Mucosa of rectum (tissue), 2 donors: ENCODE measurements around the gene MYO5A.
"Not testable (repeated sequence)": the region's sequence is repeated elsewhere in the genome, so short reads cannot be mapped to it uniquely, and the experiment has no call there.

Experiments used
- H3K27ac ChIP-seq, 2 donors: one replicate each; pipeline ENCODE4 v1.7.0; 2013; ENCODE audit warnings: inconsistent platforms in 2 of 2, low read depth in 2 of 2, low read length in 2 of 2
- H3K27me3 ChIP-seq, 2 donors: one replicate each; pipeline ENCODE4 v1.7.0; 2013; ENCODE audit warnings: low read length in 2 of 2; ENCODE audit not compliant: control insufficient read depth in 2 of 2, insufficient read depth in 2 of 2
- H3K36me3 ChIP-seq, 2 donors: one replicate each; pipeline ENCODE4 v1.7.0; 2013; ENCODE audit warnings: low read length in 2 of 2; ENCODE audit not compliant: control insufficient read depth in 2 of 2, insufficient read depth in 2 of 2
- H3K4me1 ChIP-seq, 2 donors: one replicate each; pipeline ENCODE4 v1.7.0; 2013; ENCODE audit warnings: low read length in 2 of 2, mild to moderate bottlenecking in 1 of 2; ENCODE audit not compliant: control insufficient read depth in 2 of 2, insufficient read depth in 2 of 2
- H3K4me3 ChIP-seq, 2 donors: one replicate each; pipeline ENCODE4 v1.7.0; 2013; ENCODE audit warnings: low read length in 2 of 2
- H3K9ac ChIP-seq, 2 donors: one replicate each; pipeline ENCODE4 v1.7.0; 2013; ENCODE audit warnings: low read length in 2 of 2, low read depth in 1 of 2, mild to moderate bottlenecking in 1 of 2
- H3K9me3 ChIP-seq, 2 donors: one replicate each; pipeline ENCODE4 v1.7.0; 2013; ENCODE audit warnings: low read length in 2 of 2; ENCODE audit not compliant: control insufficient read depth in 2 of 2
- donor health status: healthy.
- donor health status: Normal muscosa, but diverticular disease.

The MYO5A gene

DNA sequence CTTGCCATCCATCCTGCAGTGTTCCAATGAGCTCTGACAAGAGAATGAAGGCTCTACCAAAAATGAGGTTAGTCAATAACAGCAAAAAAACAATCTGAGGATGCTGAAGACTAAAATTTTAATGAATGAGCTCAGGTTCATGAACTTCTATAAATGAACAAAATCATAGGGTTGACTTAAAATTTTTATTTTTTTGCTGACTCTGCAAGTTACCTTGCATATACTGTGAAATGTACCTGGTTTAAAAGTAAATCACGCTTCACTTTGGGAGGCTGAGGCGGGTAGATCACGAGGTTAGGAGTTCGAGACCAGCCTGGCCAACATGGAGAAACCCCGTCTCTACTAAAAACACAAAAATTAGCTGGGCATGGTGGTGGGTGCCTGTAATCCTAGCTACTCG lies 85.5 kb downstream of the MYO5A start:
- not testable (repeated sequence) for H3K36me3 ChIP-seq, H3K9ac ChIP-seq, H3K27ac ChIP-seq, H3K4me3 ChIP-seq, H3K9me3 ChIP-seq, H3K27me3 ChIP-seq, H3K4me1 ChIP-seq

- Histone ChIP-seq H3K27me3 (no peaks in the 10 kb centered on the region), H3K4me3 (no peak overlapping the region), H3K36me3 (no peaks in the 10 kb centered on the region), H3K4me1 (no peaks in the 10 kb centered on the region), H3K9me3 (no peaks in the 10 kb centered on the region), H3K27ac (no peak overlapping the region), H3K9ac (no peak overlapping the region)
Observed at GRCh38 chr15:52441841-52442240, 86.8 kb downstream of the MYO5A start.

DNA sequence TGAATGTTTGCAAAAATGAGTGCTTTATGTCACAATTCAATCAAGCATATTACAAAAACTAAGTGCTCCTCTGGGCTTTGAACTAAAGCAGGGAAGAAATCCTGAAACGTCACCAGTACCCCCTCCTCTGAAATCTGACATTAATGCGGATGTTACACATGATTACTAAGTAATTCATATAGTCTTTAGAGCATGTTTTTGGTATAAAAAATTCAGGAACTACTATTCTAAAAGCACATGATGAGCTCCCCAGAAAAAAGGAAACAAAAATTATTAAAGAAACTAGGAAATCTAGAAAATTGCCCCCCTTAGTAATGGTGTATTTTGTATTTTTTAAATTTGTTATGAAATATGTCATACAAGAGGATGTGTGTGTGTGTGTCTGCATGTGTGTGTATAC lies 87.7 kb downstream of the MYO5A start:
- Histone ChIP-seq H3K27ac (no peak overlapping the region), H3K36me3 (no peaks in the 10 kb centered on the region)

DNA sequence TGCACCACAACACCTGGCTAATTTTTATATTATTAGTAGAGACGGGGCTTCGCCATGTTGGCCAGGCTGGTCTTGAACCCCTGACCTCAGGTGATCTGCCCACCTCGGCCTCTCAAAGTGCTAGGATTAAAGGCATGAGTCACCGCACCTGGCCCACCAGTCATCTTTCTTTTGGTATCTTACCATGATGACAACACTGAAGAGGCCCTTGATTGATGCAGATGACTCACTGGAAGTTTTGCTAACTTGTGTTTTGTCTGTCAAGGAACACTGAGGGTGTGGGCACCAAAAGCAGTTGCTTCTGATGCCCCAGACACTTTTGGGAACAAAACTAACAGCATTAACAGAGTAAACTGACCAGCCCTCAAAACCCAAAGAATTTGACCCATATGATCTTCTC lies 88.3 kb downstream of the MYO5A start:
- Histone ChIP-seq H3K4me1 (no peaks in the 10 kb centered on the region), H3K4me3 (no peak overlapping the region), H3K27me3 (no peaks in the 10 kb centered on the region), H3K9me3 (no peaks in the 10 kb centered on the region), H3K9ac (no peak overlapping the region), H3K27ac (no peak overlapping the region), H3K36me3 (no peaks in the 10 kb centered on the region)

More for the DNA sequence above, 87.7 kb downstream of the MYO5A start:
- Histone ChIP-seq H3K9ac (no peak overlapping the region), H3K9me3 (no peaks in the 10 kb centered on the region), H3K4me3 (no peak overlapping the region), H3K27me3 (no peaks in the 10 kb centered on the region), H3K4me1 (no peaks in the 10 kb centered on the region)

GRCh38 chr15:52439470-52439869 lies 89.2 kb downstream of the MYO5A start:
- Histone ChIP-seq H3K27me3 (no peaks in the 10 kb centered on the region), H3K27ac (no peak overlapping the region), H3K9me3 (no peaks in the 10 kb centered on the region), H3K4me3 (no peak overlapping the region), H3K36me3 (no peaks in the 10 kb centered on the region), H3K4me1 (no peaks in the 10 kb centered on the region), H3K9ac (no peak overlapping the region)

- H3K27me3 ChIP-seq, H3K4me1 ChIP-seq, H3K9ac ChIP-seq, H3K4me3 ChIP-seq, H3K27ac ChIP-seq, H3K9me3 ChIP-seq, H3K36me3 ChIP-seq: not testable (repeated sequence)
Observed at GRCh38 chr15:52439042-52439441, 89.6 kb downstream of the MYO5A start.

DNA sequence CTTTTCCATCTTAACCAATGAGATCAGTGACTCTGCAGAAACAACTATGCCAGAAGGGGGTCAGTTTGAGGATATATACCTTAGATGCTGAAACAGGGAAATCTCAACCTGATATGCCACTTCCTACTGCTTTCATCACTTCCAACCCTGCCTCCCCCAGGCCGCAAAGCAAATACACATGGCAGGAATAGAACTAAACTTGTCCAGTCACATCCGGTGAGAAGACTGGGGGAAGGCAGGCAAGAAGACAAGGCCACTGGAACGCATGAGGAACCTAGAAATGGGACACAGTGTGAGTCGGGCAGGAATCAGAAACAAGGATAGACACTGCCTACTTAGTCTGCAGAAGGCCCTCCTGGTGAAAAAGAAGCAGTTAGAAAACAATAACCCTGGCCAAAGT lies 90.6 kb downstream of the MYO5A start:
- H3K9ac ChIP-seq = no peak overlapping the region
- H3K4me1 ChIP-seq = no peaks in the 10 kb centered on the region
- no peaks in the 10 kb centered on the region for H3K36me3 ChIP-seq
- no peak overlapping the region for H3K4me3 ChIP-seq
- H3K27me3 ChIP-seq = no peaks in the 10 kb centered on the region
- H3K9me3 ChIP-seq = no peaks in the 10 kb centered on the region
- no peak overlapping the region for H3K27ac ChIP-seq

GRCh38 chr15:52437646-52438045 lies 91.0 kb downstream of the MYO5A start:
- Histone ChIP-seq H3K4me3 (no peak overlapping the region), H3K36me3 (no peaks in the 10 kb centered on the region), H3K9me3 (no peaks in the 10 kb centered on the region), H3K27me3 (no peaks in the 10 kb centered on the region), H3K27ac (no peak overlapping the region), H3K9ac (no peak overlapping the region), H3K4me1 (no peaks in the 10 kb centered on the region)

GRCh38 chr15:52436981-52437380 lies 91.7 kb downstream of the MYO5A start:
- Histone ChIP-seq H3K27ac (no peak overlapping the region), H3K36me3 (no peaks in the 10 kb centered on the region), H3K27me3 (no peaks in the 10 kb centered on the region), H3K4me1 (no peaks in the 10 kb centered on the region), H3K9me3 (no peaks in the 10 kb centered on the region), H3K9ac (no peak overlapping the region), H3K4me3 (no peak overlapping the region)

- H3K36me3 ChIP-seq = no peaks in the 10 kb centered on the region
- H3K27ac ChIP-seq = no peak overlapping the region
- H3K27me3 ChIP-seq = no peaks in the 10 kb centered on the region
Observed at GRCh38 chr15:52434885-52435284, 93.8 kb downstream of the MYO5A start.

GRCh38 chr15:52428297-52428696 lies 100.4 kb downstream of the MYO5A start:
- Histone ChIP-seq H3K27me3 (no peaks in the 10 kb centered on the region), H3K4me3 (no peak overlapping the region), H3K36me3 (peaks cover 0 to 3% of the 10 kb centered on the region in 2 donors), H3K9ac (no peak overlapping the region), H3K27ac (no peak overlapping the region), H3K4me1 (no peaks in the 10 kb centered on the region), H3K9me3 (no peaks in the 10 kb centered on the region)

More at GRCh38 chr15:52434885-52435284, 93.8 kb downstream of the MYO5A start:
- no peaks in the 10 kb centered on the region for H3K4me1 ChIP-seq
- no peaks in the 10 kb centered on the region for H3K9me3 ChIP-seq
- no peak overlapping the region for H3K9ac ChIP-seq
- no peak overlapping the region for H3K4me3 ChIP-seq
